HEK293 (cell line): Measurements from ENCODE around the gene NCKAP5.

Source experiments
- BCL11A ChIP-seq: fragments of 450-650 bp; formaldehyde crosslinking; IDR thresholded peaks from 2 replicates; pipeline ENCODE4 v1.5.1; 2016; ENCODE audit warnings: low read depth, missing biosample characterization, missing genetic modification characterization
- KLF9 ChIP-seq: fragments of 450-650 bp; formaldehyde crosslinking; IDR thresholded peaks from 2 replicates; pipeline ENCODE4 v1.5.1; 2016; ENCODE audit warnings: missing biosample characterization, missing genetic modification characterization, low read depth
- PATZ1 ChIP-seq: fragments of 450-650 bp; formaldehyde crosslinking; IDR thresholded peaks from 2 replicates; pipeline ENCODE4 v1.5.1; 2016; ENCODE audit warnings: missing biosample characterization, missing genetic modification characterization
- ZBTB1 ChIP-seq: fragments of 450-650 bp; formaldehyde crosslinking; IDR thresholded peaks from 2 replicates; pipeline ENCODE4 v1.5.1; 2016; ENCODE audit warnings: missing biosample characterization, missing genetic modification characterization
- ZBTB8A ChIP-seq: fragments of 450-650 bp; formaldehyde crosslinking; IDR thresholded peaks from 2 replicates; pipeline ENCODE4 v1.5.1; 2016; ENCODE audit warnings: missing biosample characterization, missing genetic modification characterization
- ZNF174 ChIP-seq: fragments of 450-650 bp; formaldehyde crosslinking; IDR thresholded peaks from 2 replicates; pipeline ENCODE4 v1.5.0; 2017; ENCODE audit warnings: missing biosample characterization, mild to moderate bottlenecking, missing genetic modification characterization
- ZNF211 ChIP-seq: fragments of 450-650 bp; formaldehyde crosslinking; IDR thresholded peaks from 2 replicates; pipeline ENCODE4 v1.5.1; 2016; ENCODE audit warnings: low read depth, missing biosample characterization, missing genetic modification characterization
- ZNF274 ChIP-seq, 2 experiments: fragments of 200-500 bp in 1 of 2; fragments of 450-650 bp in 1 of 2; sonication (Bioruptor generic) in 1 of 2; formaldehyde crosslinking in 1 of 2; IDR thresholded peaks; 2 replicates each; pipeline versions ENCODE4 v1.5.1 to v1.6.1; 2014 to 2016; ENCODE audit warnings: borderline replicate concordance in 1 of 2, inconsistent platforms in 1 of 2, low read length in 1 of 2, missing biosample characterization in 1 of 2, missing genetic modification characterization in 1 of 2
- ZNF704 ChIP-seq: fragments of 450-650 bp; formaldehyde crosslinking; IDR thresholded peaks from 2 replicates; pipeline ENCODE4 v1.5.1; 2016; ENCODE audit warnings: missing biosample characterization, missing genetic modification characterization
- TF ChIP-seq, protein P1 (sequence below): fragments of 450-650 bp; formaldehyde crosslinking; IDR thresholded peaks from 2 replicates; pipeline ENCODE4 v1.5.1; 2016; ENCODE audit warnings: missing biosample characterization, missing genetic modification characterization
- TF ChIP-seq, protein P2 (sequence below): fragments of 450-650 bp; formaldehyde crosslinking; IDR thresholded peaks from 2 replicates; pipeline ENCODE4 v1.5.1; 2016; ENCODE audit warnings: missing biosample characterization, missing genetic modification characterization
- TF ChIP-seq, protein P3 (sequence below): fragments of 450-650 bp; formaldehyde crosslinking; IDR thresholded peaks from 2 replicates; pipeline ENCODE4 v1.5.1; 2016; ENCODE audit warnings: missing biosample characterization, missing genetic modification characterization
- TF ChIP-seq, protein P4 (sequence below): fragments of 450-650 bp; formaldehyde crosslinking; IDR thresholded peaks from 2 replicates; pipeline ENCODE4 v1.5.1; 2016; ENCODE audit warnings: missing biosample characterization, missing genetic modification characterization

GRCh38 chr2:133333181-133333580 lies 235.1 kb downstream of the NCKAP5 start:
- TF ChIP-seq, protein P1, sequence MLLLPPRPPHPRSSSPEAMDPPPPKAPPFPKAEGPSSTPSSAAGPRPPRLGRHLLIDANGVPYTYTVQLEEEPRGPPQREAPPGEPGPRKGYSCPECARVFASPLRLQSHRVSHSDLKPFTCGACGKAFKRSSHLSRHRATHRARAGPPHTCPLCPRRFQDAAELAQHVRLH (tag by site-specific recombination): no peak
- TF ChIP-seq, protein P2, sequence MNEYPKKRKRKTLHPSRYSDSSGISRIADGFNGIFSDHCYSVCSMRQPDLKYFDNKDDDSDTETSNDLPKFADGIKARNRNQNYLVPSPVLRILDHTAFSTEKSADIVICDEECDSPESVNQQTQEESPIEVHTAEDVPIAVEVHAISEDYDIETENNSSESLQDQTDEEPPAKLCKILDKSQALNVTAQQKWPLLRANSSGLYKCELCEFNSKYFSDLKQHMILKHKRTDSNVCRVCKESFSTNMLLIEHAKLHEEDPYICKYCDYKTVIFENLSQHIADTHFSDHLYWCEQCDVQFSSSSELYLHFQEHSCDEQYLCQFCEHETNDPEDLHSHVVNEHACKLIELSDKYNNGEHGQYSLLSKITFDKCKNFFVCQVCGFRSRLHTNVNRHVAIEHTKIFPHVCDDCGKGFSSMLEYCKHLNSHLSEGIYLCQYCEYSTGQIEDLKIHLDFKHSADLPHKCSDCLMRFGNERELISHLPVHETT: no peak
- TF ChIP-seq ZBTB1 (tag by site-specific recombination) (no peak), ZNF704 (tag by site-specific recombination) (no peak), KLF9 (no peak), PATZ1 (tag by site-specific recombination) (no peak), ZNF211 (tag by site-specific recombination) (no peak), ZNF274 (IDR thresholded peaks at IDR 0.05; ENCODE audit: low read length) (no peak), ZNF274 (tag by site-specific recombination; IDR thresholded peaks at IDR 0.05; ENCODE audit: borderline replicate concordance) (no peak), ZBTB8A (tag by site-specific recombination) (no peak), BCL11A (no peak), ZNF174 (no peak)
- TF ChIP-seq, protein P3, sequence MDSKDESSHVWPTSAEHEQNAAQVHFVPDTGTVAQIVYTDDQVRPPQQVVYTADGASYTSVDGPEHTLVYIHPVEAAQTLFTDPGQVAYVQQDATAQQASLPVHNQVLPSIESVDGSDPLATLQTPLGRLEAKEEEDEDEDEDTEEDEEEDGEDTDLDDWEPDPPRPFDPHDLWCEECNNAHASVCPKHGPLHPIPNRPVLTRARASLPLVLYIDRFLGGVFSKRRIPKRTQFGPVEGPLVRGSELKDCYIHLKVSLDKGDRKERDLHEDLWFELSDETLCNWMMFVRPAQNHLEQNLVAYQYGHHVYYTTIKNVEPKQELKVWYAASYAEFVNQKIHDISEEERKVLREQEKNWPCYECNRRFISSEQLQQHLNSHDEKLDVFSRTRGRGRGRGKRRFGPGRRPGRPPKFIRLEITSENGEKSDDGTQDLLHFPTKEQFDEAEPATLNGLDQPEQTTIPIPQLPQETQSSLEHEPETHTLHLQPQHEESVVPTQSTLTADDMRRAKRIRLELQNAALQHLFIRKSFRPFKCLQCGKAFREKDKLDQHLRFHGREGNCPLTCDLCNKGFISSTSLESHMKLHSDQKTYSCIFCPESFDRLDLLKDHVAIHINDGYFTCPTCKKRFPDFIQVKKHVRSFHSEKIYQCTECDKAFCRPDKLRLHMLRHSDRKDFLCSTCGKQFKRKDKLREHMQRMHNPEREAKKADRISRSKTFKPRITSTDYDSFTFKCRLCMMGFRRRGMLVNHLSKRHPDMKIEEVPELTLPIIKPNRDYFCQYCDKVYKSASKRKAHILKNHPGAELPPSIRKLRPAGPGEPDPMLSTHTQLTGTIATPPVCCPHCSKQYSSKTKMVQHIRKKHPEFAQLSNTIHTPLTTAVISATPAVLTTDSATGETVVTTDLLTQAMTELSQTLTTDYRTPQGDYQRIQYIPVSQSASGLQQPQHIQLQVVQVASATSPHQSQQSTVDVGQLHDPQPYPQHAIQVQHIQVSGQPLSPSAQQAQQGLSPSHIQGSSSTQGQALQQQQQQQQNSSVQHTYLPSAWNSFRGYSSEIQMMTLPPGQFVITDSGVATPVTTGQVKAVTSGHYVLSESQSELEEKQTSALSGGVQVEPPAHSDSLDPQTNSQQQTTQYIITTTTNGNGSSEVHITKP (tag by site-specific recombination): no peak
- TF ChIP-seq, protein P4, sequence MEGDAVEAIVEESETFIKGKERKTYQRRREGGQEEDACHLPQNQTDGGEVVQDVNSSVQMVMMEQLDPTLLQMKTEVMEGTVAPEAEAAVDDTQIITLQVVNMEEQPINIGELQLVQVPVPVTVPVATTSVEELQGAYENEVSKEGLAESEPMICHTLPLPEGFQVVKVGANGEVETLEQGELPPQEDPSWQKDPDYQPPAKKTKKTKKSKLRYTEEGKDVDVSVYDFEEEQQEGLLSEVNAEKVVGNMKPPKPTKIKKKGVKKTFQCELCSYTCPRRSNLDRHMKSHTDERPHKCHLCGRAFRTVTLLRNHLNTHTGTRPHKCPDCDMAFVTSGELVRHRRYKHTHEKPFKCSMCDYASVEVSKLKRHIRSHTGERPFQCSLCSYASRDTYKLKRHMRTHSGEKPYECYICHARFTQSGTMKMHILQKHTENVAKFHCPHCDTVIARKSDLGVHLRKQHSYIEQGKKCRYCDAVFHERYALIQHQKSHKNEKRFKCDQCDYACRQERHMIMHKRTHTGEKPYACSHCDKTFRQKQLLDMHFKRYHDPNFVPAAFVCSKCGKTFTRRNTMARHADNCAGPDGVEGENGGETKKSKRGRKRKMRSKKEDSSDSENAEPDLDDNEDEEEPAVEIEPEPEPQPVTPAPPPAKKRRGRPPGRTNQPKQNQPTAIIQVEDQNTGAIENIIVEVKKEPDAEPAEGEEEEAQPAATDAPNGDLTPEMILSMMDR (tag by site-specific recombination): no peak
